GM21447 (cell line): ENCODE results near the gene TRIM44.
A peak's percentile ranks its signal among the peaks of the same experiment; 100 is the strongest.
"Not testable (repeated sequence)": the region's sequence is repeated elsewhere in the genome, so short reads cannot be mapped to it uniquely, and the experiment has no call there.

Experiments used
- ATAC-seq: cut with Tn5 transposase; IDR thresholded peaks from one replicate; pipeline ENCODE4 v1.9.1; 2021; ENCODE audit not compliant: unreplicated experiment

The TRIM44 gene

DNA sequence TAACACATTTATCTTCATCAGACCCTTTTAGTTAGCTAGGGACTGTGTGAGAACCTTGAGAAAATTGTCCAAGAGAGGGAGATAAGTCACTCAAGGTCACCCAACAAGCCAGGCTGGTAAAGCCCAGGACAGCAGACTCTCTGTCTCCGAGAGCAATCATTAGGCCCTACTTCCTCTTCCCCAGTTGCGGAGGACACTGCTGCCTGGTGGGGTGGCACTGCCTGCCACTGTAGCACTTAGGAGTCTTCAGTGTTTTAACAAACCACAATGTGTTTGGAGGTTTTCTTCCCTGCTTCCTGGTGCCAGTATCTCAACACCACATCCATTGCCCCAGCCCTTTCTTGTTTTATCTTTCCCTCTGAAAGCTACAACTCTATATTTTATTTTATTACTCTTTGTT is 149.2 kb downstream of the TRIM44 start:
- peak; percentile 82 for ATAC-seq

DNA sequence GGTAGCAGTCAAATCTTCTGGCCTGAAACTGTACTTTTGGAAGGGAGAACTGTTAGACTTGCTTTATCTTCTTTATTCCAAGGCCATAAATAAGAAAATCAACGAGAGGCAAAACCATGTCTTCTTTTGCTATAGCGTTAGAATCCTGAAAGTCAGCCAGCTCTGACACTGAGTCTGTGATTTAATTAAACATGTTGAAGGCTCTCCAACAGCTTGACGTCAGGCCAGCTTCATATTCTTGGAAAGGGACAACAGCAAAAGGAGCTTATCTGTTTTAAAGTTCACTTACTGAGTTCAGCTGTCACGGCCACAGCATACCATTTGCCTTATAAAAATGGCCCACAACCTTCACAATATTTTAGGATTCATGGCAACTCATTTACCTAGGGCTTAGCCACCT is 150.3 kb downstream of the TRIM44 start:
- ATAC-seq: no peak

DNA sequence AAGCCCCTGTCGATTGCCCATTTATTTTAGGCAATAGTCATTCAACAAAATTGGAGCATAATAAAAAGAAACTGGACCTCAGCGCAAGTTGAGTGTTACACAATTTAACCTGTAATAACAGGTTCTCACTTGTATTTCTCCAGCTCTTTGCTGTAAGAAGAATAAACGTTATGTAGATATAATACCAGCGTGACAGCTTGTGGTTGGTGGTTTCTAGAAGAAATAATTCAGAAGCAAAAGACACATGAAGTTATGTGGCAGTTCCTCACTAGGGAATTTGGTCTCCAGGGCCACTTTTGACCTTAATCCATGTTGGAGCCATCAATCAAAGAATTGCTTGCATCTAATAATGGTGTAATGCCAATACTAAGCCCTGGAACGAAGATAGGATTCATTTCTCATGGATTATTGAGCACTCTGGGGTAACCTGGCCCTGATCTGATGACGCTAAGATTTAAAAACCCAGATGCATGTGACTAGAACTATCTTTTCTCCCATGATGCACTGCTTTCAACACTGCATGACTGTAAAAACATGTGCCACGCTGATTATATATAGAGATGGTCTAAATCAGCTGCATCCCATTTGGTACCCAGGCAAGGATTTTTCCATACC is 151.6 kb downstream of the TRIM44 start:
- no peak for ATAC-seq

DNA sequence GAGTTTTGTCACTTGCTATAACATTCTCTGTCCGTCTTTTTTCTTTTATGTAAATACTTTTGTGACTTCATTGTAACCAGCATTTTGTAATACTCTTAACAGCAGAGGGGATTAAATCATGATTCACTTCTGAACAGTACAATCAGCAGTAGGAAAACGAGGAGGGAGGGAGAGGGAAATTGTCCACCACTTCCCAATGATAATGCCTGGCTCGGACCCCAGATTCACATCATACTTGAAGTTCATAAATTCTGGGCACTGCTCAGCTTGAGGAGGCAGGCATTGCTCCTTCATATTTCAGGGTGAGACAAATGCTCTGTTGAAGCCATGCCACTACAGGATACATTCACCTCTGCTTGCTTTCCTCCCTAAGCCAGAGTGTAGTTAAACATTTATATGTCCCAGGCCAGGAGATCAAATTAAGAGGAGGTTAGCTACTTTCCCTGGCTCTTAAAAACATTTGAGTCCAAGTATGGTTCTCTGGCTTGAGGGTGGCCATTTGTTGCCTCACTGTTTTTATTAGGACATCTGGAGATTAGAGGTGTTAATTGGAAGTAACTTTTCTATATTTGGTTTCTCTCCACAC is 152.2 kb downstream of the TRIM44 start:
- ATAC-seq: no peak

DNA sequence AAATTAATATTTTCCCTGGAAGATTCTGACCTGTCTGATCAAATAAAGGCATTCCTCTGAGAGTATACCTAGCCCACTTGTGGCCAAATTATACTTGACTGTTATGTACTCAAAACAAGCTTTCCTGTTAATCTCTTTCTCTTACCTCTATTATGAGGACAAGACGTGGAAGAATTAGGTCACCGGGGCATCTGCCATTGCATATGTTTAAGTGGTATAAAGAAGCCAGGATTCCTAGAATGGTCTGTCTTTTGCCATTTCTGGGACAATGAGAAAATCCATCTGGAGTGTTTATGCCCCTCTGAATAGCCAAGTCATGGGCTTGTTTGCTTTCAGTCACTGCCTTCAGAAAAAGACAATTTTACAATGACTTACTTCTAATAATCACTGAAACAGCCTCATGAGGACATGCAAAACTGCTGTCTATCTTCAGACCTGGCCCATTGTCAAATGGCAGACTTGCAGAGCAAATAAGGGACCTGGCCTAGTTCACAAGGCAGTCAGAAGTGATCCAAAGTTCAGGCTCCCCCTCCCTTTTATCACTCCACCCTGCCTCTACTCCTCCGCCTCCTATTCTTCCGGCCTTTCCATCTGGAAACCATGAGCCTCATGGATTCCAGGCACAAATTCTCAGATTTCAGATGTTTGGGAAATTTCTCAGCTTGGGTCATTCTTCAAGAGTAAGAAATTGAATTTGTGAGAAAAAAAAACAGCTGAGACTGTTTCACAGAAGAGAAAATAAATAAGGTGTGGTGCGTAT is 153.2 kb downstream of the TRIM44 start:
- ATAC-seq: no peak

DNA sequence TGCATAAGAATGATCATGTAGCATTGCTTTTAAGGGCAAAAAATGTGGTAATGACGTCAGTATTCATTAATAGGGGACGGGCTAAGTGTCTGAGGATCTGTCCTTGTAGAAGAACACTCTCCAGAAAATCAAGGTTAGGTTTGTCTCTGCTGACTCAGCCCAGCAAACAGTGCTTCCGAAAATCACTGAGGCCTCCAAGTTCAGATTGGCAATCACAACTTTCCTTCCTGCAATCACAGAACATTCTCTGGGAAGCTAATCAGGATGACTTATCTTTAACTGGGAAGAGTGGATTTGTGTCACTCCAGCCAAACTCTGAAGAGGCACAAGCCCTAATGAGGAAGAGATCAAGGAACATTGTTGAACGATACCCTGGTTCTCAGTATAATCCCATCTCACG is 158.0 kb downstream of the TRIM44 start:
- no peak for ATAC-seq

DNA sequence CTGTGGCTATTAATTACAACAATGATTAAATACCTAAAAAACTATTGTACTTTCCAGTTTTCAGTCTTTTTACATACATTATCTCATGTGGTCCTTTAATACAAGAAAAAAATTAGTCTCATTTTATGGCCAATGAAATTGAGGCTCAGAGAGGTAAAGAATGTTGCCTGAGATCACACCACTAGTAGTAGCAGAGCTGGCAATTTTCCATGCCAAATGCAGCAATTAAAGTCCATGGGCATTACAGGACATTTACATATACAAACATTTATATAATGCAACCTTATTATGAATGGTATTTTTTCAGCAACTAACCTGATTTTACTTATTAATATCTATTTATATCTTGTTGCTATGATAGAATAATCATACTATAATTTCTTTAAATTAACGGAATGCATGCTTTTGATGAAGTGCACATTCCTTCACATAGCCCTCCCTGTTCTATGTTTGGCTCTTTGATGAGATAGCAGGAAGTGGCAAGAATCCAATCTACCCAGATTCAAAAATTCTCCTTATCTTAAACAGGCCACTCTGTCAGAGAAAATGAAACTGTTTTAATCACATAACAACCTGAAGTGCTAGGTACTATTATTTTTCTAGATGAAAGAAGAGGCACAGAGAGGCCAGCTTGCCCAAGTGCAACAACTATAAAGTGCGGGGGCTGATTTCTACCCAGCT is 160.4 kb downstream of the TRIM44 start:
- no peak for ATAC-seq

DNA sequence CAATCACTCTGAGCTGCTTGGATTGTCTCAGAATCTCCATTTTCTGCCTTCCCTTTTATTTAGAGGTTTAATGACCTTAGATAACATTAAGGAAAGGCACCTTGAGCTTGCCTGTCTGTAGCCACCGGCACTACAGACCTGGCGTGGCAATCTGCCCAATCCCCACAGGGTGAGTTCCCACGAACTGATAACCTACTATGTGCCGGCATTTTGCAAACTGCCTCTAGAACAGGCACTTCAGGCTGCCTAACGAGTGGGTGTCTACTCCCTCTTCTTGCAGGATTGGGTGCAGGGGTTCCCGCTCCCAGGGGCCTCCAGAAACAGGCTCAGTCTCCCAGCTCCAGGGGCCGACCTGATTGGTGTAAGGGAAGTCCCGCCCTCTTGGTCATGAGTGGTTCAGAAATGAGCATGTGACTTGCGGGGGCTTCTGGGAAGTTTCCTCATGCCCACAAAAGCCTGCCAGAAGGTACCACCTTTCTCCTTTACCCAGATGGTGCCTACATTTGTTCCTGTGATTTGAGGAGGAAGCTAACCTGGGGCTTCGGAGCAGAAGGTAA is 161.2 kb downstream of the TRIM44 start:
- no peak for ATAC-seq

DNA sequence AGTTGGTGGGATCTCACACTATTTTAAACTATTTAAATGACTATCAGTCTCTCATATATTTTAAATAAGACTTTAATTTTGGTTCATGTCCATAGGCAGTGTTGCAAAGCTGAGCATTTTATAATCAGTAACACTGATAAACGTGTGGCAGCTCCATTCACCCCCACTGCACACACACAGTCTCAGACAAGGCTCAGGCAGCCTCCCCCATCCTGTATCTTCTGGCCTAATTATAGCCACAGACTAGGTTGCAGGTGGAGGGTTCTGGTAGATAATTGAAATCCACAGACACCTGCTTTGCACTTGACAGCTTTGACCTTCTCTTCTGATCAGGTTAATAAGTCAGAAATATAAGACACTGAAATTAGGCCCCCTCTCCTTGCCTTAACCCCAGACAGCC is 162.8 kb downstream of the TRIM44 start:
- ATAC-seq: no peak

DNA sequence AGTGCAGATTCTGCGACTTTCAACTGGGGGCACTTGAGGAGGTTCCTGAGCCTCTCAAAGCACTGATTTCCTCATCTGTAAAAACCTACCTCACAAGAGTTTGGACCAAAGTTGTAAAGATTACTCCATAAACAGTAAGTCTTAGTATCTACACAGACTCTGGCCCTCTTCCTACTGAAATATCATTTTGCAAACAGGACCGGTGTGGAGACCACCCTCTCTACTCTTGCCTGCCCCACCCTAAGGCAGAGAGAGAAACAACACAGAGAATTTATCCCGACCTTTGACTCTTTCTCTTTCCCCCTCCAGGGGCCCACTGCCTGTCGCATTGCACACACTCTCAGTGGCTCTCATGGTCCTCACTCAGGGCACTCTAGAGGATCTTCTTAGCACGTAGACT is 163.4 kb downstream of the TRIM44 start:
- no peak for ATAC-seq

DNA sequence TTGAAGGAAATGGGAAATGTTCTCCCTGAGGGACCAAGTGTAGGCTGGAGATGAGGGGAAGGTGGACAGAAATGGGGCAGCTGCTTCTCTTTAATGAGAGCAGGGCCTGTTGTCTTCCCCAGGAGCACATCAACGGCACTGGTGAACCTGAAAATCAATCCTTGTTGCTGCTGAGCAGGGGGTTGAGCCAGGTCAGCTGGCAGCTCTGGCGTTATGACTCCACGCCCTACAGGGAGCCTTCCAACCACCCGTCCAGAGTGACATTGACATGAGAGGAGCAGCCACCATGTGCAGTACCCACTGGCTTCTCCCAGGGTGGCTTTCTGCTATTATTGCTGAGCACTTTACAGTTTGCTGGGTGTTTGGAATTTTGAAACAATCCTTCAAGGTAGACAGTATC is 164.4 kb downstream of the TRIM44 start:
- ATAC-seq: no peak

DNA sequence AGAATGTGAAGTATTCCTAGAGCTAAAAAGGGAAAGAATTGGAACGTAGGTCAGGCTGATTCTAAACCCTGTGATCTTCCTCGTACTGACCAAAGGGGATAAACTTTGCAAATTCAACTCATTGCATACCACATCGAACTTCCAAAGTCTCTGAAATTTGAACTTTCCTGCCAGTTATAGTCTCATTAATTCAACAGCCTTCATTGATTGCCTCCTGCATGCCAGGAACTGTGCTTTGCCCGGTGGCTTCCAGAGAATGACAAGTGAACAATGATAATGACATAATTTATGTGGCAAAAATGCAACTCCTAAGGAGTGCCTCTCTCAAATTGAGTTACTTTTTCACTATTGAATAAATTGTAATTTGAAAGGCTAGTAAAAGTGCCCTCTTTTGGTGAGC is 173.6 kb downstream of the TRIM44 start:
- no peak for ATAC-seq

DNA sequence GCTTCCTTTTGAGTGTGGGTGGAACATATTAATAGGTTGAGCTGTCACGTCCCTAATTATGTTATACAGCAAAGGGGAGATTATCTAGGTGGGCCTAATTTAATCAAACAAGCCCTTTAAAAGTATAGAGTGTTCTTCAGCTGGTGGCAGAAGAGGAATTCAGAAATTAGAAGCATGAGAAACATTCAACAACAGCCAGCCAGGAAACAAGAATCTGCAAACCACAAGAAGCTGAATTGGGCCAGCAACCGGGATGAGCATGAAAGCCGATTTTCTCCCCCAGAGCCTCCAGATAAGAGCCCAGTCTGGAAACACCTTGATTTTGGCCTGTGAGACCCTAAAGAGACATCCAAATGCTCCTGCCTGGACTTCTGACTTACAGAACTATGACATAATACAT is 175.5 kb downstream of the TRIM44 start:
- ATAC-seq: no peak

DNA sequence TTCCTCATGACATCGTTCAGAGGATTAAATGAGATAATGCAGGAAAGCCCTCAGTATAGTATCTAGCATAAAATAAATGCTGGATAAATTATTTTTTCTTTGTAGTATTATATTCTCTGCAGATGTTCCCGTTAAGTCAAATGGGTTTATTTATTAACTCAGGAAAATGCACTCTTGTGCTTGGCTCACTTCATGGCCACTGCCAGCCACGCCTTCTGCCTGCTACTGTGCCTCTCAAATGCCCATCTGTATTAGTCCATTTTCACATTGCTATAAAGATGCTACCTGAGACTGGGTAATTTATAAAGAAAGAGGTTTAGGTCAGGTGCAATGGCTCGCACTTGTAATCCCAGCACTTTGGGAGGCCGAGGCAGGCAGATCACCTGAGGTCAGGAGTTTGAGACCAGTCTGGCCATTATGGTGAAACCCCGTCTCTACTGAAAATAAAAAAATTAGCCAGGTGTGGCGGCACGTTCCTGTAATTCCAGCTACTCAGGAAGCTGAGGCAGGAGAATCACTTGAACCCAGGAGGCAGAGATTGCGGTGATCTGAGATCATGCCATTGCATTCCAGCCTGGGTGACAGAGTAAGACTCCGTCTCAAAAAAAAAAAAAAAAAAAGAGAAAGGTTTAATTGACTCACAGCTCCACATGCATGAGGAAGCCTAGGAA is 176.3 kb downstream of the TRIM44 start:
- not testable (repeated sequence) for ATAC-seq

DNA sequence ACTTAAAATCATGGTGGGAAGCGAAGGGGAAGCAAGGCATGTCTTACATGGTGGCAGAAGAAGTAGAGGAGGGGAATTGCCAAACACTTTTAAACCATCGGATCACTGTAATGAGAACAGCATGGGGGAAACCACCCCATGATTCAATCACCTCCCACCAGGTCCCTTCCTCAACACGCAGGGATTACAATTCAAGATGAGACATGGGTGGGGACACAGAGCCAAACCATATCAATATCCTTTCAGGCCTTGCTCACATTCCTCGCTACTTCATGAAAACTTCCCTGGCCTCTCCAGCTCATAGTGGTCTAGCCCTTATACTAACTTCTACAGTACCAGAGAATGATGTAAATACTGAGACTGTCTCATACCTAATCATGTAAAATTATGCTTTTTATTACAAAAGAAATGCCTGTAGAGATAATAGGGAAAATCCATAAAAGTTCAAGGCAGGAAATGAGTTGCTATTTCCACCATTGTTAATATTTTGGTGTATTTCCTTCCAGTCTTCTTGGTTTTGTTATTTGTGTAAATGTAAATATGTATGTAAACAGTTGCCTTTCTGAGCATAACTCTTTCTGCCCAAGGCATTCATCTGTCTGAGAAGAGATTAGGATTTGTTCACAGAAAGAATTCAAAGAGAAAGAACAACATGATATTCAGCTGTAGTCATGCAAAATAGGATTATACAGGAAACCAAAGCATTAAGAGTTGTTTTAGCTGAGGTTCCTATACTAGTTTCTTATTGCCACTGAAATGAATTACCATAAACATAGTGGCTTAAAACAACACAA is 177.0 kb downstream of the TRIM44 start:
- no peak for ATAC-seq

DNA sequence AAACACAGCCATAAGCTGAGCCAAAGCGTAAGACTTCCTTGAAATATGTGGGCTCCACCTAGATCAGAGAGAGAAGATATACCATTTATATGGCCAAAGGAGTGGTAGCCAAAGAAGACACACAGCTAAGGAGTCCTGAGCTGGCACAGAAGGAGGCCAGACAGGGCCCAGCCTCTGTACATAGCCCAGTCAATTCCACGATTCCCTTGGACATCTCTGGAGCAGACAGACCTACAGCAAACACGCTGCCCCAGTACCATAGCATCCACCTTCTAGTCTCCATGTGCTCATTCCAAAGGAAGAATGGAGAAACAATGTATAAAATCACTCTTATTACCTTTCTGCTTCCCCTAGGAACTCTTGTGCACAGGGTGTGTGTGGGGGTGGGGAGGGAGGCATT is 179.2 kb downstream of the TRIM44 start:
- no peak for ATAC-seq

DNA sequence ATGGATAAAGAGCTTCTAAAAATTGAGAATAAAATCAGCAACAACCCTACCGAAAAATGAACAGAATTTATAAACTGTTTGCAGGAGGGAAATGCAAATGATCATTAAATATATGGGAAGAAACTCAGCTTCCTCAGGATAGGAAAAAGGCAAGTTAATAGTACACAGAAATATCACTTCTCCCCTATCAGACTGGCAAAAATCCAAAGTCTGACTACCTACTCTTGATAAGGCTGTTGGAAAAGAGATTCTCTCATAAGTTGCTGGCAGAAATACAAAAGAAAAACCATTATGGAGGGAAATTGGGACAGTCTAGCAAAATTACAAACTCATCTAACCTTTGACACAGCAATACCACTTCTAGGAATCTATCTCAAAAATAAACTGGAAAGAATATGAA is 180.4 kb downstream of the TRIM44 start:
- ATAC-seq: no peak

DNA sequence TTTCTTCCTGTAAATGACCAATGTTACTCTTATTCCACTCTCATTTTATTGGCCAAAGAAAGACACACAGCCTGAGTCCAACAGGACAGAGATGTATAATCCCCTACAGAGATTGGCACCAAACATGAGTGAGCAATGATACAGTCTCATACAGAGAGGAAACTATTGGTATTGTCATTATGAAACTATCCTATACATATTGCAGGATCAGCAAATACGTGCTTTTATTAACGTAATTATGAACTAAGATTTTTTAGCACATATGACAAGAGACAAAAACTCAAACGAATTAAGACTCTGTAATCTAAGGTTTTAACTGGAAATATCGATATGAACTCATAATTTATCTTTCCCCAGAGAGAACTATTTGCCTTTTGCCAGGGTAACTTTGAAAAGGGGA is 182.0 kb downstream of the TRIM44 start:
- ATAC-seq: no peak

DNA sequence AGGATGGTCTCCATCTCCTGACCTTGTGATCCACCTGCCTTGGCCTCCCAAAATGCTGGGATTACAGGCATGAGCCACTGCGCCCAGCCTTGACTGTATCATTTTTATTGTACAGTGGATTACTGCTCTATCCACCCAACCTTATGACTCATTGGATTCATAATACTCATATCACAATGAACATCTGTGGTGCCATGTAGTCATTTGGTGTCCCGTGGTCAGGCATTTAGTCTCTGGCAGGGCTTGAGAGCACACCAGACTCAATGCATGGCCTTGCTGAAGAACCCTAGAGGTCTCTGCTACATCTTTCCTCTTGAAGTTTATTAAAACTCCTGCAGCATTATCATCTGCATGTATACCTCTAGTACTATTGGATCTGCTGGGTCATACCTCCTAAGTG is 183.3 kb downstream of the TRIM44 start:
- no peak for ATAC-seq

DNA sequence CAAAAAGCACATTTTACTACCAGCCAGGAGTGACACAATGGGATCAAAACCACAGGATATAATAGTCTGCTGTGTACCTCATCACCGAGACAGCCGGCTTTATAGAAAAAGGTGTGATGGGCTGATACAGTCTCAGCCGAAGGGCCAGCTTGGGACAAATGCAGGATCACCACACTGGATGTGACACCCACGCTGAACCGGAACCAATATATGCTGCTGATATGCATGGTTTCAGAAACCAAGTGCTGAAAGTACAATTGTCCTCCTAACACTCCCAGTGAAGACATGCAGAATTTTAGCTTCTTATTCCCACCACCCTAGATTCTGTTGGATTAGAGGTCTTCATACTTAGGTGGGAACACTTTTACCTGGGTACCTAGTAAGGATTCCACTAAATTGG is 184.3 kb downstream of the TRIM44 start:
- no peak for ATAC-seq
